T1000 (cell line): ENCODE measurements around the gene TNF.

Experiments
- DNase-seq: peaks from one replicate; lab custom pipeline; 2025; ENCODE audit warnings: mixed read lengths; lab: John Stamatoyannopoulos, UW

The TNF gene

GRCh38 chr6:31573239-31574105, 1.9 kb upstream of the TNF start:
- no peak for DNase-seq

DNA sequence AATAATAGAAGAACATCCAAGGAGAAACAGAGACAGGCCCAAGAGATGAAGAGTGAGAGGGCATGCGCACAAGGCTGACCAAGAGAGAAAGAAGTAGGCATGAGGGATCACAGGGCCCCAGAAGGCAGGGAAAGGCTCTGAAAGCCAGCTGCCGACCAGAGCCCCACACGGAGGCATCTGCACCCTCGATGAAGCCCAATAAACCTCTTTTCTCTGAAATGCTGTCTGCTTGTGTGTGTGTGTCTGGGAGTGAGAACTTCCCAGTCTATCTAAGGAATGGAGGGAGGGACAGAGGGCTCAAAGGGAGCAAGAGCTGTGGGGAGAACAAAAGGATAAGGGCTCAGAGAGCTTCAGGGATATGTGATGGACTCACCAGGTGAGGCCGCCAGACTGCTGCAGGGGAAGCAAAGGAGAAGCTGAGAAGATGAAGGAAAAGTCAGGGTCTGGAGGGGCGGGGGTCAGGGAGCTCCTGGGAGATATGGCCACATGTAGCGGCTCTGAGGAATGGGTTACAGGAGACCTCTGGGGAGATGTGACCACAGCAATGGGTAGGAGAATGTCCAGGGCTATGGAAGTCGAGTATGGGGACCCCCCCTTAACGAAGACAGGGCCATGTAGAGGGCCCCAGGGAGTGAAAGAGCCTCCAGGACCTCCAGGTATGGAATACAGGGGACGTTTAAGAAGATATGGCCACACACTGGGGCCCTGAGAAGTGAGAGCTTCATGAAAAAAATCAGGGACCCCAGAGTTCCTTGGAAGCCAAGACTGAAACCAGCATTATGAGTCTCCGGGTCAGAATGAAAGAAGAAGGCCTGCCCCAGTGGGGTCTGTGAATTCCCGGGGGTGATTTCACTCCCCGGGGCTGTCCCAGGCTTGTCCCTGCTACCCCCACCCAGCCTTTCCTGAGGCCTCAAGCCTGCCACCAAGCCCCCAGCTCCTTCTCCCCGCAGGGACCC, 981 bp upstream of the TNF start:
- DNase-seq, result no peak

GRCh38 chr6:31575952-31576685, 754 bp downstream of the TNF start:
- DNase-seq, result no peak

- no peak for DNase-seq
Measured at GRCh38 chr6:31576897-31577578, 1.7 kb downstream of the TNF start.

DNA sequence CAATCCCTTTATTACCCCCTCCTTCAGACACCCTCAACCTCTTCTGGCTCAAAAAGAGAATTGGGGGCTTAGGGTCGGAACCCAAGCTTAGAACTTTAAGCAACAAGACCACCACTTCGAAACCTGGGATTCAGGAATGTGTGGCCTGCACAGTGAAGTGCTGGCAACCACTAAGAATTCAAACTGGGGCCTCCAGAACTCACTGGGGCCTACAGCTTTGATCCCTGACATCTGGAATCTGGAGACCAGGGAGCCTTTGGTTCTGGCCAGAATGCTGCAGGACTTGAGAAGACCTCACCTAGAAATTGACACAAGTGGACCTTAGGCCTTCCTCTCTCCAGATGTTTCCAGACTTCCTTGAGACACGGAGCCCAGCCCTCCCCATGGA, 2.2 kb downstream of the TNF start:
- no peak for DNase-seq

- DNase-seq, result no peak
Measured at GRCh38 chr6:31578184-31579118, 3.1 kb downstream of the TNF start.

- no peak for DNase-seq
Measured at GRCh38 chr6:31579119-31579505, 3.7 kb downstream of the TNF start.

- DNase-seq, result no peak
Measured at GRCh38 chr6:31579546-31580437, 4.4 kb downstream of the TNF start.

DNA sequence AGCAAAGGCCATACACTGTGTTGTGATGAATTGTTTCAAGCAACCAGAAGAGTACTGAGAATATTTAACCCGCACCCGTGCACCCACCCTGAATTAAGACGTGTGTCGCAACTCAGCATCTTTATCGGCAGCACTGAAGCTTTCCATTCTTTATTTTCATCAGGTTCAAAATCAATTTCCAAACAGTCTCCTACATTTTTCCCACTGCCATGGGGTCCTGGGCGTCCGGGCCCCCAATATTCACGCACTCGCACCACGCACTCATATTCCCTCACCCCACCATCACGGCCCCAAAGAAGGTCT, 5.0 kb downstream of the TNF start:
- no peak for DNase-seq

DNA sequence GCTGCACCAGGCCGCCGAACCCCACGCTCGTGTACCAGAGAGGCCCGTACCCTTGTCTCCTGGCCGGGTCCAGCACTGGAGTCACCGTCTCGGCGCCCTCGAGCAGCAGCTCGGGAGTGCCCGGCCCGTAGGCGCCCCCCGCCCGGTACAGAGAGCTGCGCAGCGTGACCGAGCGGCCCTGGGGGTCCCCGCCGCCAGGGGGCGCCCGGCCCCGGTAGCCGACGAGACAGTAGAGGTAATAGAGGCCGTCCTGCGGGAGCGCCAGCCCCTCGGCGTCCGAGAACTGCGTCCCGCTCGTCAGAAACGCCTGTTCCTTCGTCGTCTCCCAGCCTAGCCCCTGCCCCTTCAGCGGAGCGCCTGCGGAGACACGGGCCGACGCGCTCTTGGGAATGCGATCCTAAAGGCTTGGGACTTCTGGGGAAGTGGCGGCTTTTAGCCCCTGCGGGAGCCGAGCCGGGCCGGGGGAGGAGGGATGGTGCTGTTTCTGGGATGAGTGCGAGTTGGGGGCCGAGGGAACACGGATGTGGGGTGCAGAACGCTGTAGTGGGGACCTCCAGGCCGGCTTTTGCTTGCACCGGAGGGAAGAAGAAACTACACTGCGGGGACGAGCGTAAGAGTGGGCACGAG, 5.6 kb downstream of the TNF start:
- DNase-seq, result peak; percentile 69

GRCh38 chr6:31581434-31582229, 6.3 kb downstream of the TNF start:
- no peak for DNase-seq

DNA sequence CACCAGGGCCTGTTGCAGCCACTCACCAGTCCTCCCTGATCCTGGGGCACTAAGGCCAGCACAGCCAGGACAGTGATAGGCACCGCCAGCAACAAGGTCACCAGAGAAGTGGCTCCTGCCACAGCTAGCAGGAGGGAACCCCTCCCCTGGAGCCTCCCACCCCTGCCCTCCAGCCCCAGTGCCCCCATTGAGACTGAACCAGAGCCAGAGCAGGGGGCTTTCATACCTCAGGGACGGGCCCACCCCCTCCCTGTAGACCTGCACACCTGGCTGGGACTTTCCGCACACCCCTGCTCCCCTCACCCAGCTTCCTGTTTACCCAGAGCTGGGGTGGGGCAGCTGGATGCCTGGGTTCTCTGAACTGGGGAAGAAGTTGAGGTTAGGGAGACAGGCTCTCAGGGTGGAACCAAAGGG, 6.9 kb downstream of the TNF start, which contains the start of gene LTB:
TSS of gene LTB (minus strand) at position 195 of the 414 bp plus-strand sequence. CDS start at position 188, 7 bp downstream.
- DNase-seq, result no peak

DNA sequence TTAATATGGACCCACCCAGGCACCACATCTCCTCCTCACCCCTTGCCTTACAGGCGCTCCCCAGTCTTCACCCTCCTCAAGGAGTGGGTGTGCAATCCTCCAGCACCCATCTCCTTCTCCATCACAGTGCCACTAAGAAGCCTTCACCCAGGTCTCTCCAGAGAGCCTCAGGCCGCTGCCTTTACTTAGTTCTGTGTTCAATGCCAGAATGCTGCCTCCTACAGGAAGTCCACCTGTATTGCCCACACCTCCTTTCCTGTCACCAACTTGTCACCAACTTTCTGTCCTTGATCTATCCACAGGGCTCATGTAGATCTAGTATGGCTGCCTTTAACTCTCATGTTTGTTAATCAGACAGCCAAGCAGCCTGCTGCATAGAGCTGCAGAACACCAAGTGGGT, 10.1 kb downstream of the TNF start:
- DNase-seq, result no peak

- no peak for DNase-seq
Measured at GRCh38 chr6:31586008-31586407, 10.6 kb downstream of the TNF start, which contains the start of gene LST1. Gene LST1 (plus strand): TSS chr6:31586277. CDS start chr6:31587300, 1,023 bp downstream.

DNA sequence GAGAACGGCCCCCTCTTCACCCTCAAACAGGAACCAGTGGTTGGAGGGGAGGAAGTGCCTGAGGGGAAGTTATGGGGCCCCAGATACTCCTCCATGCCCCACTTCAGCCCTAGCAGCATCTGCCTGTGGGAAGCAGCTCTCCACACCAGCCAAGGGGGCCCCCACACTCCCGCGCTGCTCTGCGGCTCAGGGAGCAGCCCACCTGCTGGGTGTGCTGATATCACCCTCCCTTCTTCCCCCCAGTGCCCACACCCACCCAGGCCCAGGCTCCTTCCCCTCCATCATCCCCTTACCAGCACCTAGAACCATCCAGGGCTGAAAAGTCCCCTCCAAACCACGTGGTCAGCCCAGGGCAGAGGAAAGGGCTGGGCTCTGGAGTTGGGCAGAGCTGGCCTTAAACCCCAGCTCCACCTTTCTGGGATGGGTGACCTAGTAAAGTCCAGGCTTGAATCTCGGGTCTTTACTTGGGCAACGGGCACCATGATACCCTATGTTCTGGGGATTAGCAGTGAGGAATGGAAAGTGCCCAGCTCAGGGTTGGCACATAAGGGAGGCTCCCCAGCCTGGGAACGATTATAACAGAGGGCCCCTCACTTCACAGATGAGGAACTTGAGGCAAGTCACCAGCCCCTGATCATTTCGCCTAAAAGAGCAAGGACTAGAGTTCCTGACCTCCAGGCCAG, 11.4 kb downstream of the TNF start:
- no peak for DNase-seq

DNA sequence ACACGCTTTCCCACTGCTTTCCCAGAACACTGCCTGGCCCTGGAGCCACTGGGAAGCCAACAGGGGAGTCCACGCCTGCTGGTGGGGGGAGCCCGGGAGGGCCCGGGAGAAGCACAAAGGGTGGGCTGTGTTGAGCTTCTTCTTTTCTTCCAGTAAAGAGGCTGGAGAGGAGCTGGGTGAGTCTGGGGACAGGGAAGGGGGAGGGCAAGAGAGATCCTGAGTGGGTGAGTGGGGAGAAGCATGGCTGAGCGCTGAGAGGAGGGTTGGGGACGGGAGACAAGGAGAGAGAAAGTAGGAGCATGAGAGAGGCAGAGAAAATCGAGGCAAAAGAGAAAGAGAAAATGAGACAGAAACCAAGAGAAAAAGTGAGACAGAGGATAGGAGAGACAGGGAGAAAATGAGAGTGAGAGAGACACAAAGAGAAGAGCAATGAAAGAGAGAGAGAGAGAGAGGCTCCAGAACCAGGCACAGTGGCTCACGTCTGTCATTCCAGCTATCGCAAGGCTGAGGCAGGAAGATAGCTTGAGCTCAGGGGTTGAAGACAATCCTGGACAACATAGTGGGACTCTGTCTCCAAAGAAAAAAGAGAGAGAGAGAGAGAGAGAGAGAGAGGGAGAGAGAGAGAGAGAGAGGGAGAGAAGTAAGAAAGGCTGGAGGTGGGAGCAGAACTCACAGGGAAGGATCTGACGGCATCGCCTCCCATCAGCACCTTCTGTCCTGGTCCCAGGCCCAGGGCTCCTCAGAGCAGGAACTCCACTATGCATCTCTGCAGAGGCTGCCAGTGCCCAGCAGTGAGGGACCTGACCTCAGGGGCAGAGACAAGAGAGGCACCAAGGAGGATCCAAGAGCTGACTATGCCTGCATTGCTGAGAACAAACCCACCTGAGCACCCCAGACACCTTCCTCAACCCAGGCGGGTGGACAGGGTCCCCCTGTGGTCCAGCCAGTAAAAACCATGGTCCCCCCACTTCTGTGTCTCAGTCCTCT, 12.7 kb downstream of the TNF start:
- DNase-seq, result no peak
